ENCODE measurements around the gene NAA80.

Gene NAA80

GRCh38 chr3:50275996-50276761 lies 23.0 kb downstream of the NAA80 start:
- no peak for ATAC-seq
- TF ChIP-seq SNAI2 (CRISPR knock-in tag; IDR thresholded peaks at IDR 0.05) = no peak
- no peak for TF ChIP-seq ZNF70 (CRISPR knock-in tag; IDR thresholded peaks at IDR 0.05)
- TF ChIP-seq, protein P1, sequence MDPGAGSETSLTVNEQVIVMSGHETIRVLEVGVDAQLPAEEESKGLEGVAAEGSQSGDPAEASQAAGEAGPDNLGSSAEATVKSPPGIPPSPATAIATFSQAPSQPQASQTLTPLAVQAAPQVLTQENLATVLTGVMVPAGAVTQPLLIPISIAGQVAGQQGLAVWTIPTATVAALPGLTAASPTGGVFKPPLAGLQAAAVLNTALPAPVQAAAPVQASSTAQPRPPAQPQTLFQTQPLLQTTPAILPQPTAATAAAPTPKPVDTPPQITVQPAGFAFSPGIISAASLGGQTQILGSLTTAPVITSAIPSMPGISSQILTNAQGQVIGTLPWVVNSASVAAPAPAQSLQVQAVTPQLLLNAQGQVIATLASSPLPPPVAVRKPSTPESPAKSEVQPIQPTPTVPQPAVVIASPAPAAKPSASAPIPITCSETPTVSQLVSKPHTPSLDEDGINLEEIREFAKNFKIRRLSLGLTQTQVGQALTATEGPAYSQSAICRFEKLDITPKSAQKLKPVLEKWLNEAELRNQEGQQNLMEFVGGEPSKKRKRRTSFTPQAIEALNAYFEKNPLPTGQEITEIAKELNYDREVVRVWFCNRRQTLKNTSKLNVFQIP (CRISPR knock-in tag; IDR thresholded peaks at IDR 0.05; ENCODE audit: borderline replicate concordance, low read depth) = no peak
- no peak for TF ChIP-seq BACH2 (CRISPR knock-in tag; IDR thresholded peaks at IDR 0.05; ENCODE audit: borderline replicate concordance)
- no peak for TF ChIP-seq ISL1 (CRISPR knock-in tag; IDR thresholded peaks at IDR 0.05)
- TF ChIP-seq ZFP30 (CRISPR knock-in tag; IDR thresholded peaks at IDR 0.05) = no peak
- no peak for TF ChIP-seq CSRNP3 (CRISPR knock-in tag; IDR thresholded peaks at IDR 0.05)
- no peak for TF ChIP-seq CSDC2 (CRISPR knock-in tag; IDR thresholded peaks at IDR 0.05)
- TF ChIP-seq TOX (CRISPR knock-in tag; IDR thresholded peaks at IDR 0.05; ENCODE audit: borderline replicate concordance) = no peak
- TF ChIP-seq, protein P2, sequence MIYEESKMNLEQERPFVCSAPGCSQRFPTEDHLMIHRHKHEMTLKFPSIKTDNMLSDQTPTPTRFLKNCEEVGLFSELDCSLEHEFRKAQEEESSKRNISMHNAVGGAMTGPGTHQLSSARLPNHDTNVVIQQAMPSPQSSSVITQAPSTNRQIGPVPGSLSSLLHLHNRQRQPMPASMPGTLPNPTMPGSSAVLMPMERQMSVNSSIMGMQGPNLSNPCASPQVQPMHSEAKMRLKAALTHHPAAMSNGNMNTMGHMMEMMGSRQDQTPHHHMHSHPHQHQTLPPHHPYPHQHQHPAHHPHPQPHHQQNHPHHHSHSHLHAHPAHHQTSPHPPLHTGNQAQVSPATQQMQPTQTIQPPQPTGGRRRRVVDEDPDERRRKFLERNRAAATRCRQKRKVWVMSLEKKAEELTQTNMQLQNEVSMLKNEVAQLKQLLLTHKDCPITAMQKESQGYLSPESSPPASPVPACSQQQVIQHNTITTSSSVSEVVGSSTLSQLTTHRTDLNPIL (CRISPR knock-in tag; IDR thresholded peaks at IDR 0.05; ENCODE audit: low read depth) = no peak
- TF ChIP-seq ZC3H10 (CRISPR knock-in tag; IDR thresholded peaks at IDR 0.05) = no peak
- no peak for TF ChIP-seq PPARA (CRISPR knock-in tag; IDR thresholded peaks at IDR 0.05; ENCODE audit: borderline replicate concordance)
- TF ChIP-seq GLIS3 (CRISPR knock-in tag; IDR thresholded peaks at IDR 0.05) = no peak
- no peak for TF ChIP-seq ESRRG (CRISPR knock-in tag; IDR thresholded peaks at IDR 0.05)

DNA sequence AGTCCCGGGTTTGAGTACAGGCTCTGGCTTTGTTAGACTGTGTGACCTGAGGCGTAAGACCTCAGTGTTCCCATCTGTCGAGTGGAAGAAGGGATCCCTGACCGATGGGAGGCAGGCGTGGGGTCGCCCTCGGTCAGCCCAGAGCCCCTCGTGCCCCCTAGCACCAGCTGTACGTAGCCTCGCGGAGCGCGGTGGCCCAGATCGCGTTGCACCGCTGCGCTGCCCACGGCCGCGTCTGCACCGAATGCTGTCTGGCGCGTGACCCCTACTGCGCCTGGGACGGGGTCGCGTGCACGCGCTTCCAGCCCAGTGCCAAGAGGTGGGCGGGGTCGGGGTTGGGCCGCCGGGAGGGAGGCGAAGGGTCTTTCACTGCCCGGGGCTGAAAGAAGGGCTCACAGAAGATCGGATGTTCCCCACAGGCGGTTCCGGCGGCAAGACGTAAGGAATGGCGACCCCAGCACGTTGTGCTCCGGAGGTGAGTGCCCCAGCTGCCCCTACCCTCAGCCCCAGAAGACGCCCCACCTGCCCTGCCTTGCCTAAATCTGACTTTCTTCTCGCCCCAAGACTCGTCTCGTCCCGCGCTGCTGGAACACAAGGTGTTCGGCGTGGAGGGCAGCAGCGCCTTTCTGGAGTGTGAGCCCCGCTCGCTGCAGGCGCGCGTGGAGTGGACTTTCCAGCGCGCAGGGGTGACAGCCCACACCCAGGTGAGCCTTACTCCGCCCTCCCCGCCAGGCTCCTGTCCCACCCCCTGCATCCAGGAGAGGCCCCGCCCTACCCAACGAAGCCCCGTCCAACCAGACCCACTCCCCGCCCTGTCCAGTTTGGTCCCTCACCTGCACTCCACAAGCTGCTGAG lies 23.8 kb downstream of the NAA80 start:
- TF ChIP-seq ZNF8 (CRISPR knock-in tag; IDR thresholded peaks at IDR 0.05) (no peak), OSR1 (CRISPR knock-in tag; IDR thresholded peaks at IDR 0.05) (no peak), SNAI2 (CRISPR knock-in tag; IDR thresholded peaks at IDR 0.05) (no peak), ZC3H10 (CRISPR knock-in tag; IDR thresholded peaks at IDR 0.05) (no peak), ZFP3 (CRISPR knock-in tag; IDR thresholded peaks at IDR 0.05) (no peak), CSDC2 (CRISPR knock-in tag; IDR thresholded peaks at IDR 0.05) (no peak), BACH2 (CRISPR knock-in tag; IDR thresholded peaks at IDR 0.05; ENCODE audit: borderline replicate concordance) (no peak), CSRNP3 (CRISPR knock-in tag; IDR thresholded peaks at IDR 0.05) (no peak), TOX (CRISPR knock-in tag; IDR thresholded peaks at IDR 0.05; ENCODE audit: borderline replicate concordance) (no peak), ESRRG (CRISPR knock-in tag; IDR thresholded peaks at IDR 0.05) (no peak), PPARA (CRISPR knock-in tag; IDR thresholded peaks at IDR 0.05; ENCODE audit: borderline replicate concordance) (no peak), ZNF70 (CRISPR knock-in tag; IDR thresholded peaks at IDR 0.05) (no peak)
- TF ChIP-seq, protein P2 (CRISPR knock-in tag; IDR thresholded peaks at IDR 0.05; ENCODE audit: low read depth) = no peak
- TF ChIP-seq, protein P3, sequence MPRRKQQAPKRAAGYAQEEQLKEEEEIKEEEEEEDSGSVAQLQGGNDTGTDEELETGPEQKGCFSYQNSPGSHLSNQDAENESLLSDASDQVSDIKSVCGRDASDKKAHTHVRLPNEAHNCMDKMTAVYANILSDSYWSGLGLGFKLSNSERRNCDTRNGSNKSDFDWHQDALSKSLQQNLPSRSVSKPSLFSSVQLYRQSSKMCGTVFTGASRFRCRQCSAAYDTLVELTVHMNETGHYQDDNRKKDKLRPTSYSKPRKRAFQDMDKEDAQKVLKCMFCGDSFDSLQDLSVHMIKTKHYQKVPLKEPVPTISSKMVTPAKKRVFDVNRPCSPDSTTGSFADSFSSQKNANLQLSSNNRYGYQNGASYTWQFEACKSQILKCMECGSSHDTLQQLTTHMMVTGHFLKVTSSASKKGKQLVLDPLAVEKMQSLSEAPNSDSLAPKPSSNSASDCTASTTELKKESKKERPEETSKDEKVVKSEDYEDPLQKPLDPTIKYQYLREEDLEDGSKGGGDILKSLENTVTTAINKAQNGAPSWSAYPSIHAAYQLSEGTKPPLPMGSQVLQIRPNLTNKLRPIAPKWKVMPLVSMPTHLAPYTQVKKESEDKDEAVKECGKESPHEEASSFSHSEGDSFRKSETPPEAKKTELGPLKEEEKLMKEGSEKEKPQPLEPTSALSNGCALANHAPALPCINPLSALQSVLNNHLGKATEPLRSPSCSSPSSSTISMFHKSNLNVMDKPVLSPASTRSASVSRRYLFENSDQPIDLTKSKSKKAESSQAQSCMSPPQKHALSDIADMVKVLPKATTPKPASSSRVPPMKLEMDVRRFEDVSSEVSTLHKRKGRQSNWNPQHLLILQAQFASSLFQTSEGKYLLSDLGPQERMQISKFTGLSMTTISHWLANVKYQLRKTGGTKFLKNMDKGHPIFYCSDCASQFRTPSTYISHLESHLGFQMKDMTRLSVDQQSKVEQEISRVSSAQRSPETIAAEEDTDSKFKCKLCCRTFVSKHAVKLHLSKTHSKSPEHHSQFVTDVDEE (CRISPR knock-in tag; IDR thresholded peaks at IDR 0.05) = no peak
- ATAC-seq = no peak

All from SK-N-SH treated with all-trans-retinoic acid at 6 μM for 48 hours (cell line).